Dendritic cell treated with granulocyte-macrophage colony-stimulating factor and Interleukin-4, amounts not matched to agents 40 ng/mL and 50 ng/mL, for 4 days (primary cell): Measurements from ENCODE around the gene JKAMP.
A peak's percentile ranks its signal among the peaks of the same experiment; 100 is the strongest.
"Not testable (repeated sequence)": the region's sequence is repeated elsewhere in the genome, so short reads cannot be mapped to it uniquely, and the experiment has no call there.

Experiments
- H3K27ac Mint-ChIP-seq: one replicate; pipeline ENCODE4 v1.8.0; 2022; ENCODE audit warnings: mild to moderate bottlenecking, mixed read lengths
- H3K27me3 Mint-ChIP-seq: one replicate; pipeline ENCODE4 v1.8.0; 2022; ENCODE audit warnings: mild to moderate bottlenecking, mixed read lengths
- H3K36me3 Mint-ChIP-seq: one replicate; pipeline ENCODE4 v1.8.0; 2022; ENCODE audit warnings: low read depth, mixed read lengths
- H3K4me1 Mint-ChIP-seq: one replicate; pipeline ENCODE4 v1.8.0; 2022; ENCODE audit warnings: low read depth, mixed read lengths
- H3K4me3 Mint-ChIP-seq: one replicate; pipeline ENCODE4 v1.8.0; 2022; ENCODE audit warnings: mild to moderate bottlenecking, moderate library complexity, mixed read lengths
- H3K9me3 Mint-ChIP-seq: one replicate; pipeline ENCODE4 v1.8.0; 2022; ENCODE audit warnings: mixed read lengths
- intact Hi-C: fragments of 100-400 bp; cut with micrococcal nuclease; formaldehyde crosslinking; loops from one replicate; pipeline ENCODE4 v1.15.0; 2022

Gene JKAMP, protein sequence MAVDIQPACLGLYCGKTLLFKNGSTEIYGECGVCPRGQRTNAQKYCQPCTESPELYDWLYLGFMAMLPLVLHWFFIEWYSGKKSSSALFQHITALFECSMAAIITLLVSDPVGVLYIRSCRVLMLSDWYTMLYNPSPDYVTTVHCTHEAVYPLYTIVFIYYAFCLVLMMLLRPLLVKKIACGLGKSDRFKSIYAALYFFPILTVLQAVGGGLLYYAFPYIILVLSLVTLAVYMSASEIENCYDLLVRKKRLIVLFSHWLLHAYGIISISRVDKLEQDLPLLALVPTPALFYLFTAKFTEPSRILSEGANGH

DNA sequence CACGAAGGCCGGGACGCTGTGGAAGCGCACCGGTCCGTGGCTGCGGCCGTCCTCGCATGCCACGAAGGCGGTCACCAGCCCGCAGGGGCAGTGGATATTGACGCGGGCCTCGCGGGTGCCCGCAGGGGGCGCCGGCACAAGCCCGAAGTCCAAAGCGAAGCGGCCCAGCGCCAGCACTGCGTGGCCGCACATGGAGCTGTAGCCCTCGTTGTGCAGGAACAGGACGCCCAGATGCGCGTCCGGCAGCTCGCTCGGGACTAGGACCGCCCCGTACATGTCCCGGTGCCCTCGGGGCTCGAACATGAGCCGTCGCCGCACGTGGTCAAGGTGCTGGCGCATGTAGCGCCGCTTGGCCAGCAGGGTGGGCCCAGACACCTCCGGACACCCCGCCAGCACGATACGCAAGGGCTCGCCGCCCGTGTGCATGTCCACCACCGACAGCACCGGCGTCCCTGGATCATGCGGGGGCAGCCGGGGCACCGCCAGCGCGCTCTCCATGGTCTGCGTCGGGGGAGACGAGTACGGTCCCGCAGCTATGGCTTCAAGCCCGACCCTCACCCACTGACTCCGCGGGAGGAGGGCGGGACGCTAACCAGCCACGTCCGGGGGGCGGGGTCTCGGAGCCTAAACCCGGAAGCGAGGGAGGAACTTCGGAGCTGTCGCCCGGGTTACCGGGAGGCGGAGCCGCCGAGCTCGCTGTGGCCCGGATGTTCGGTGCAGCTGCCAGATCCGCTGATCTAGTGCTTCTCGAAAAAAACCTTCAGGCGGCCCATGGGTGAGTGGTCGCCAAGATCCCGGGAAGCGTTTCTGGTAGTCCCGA is at the start of gene JKAMP, which contains the start of gene L3HYPDH:
Gene JKAMP, plus strand, starts transcription at position 699 of the 820 bp plus-strand sequence. Its CDS starts 73 bp downstream, at position 772.
Gene L3HYPDH, minus strand, starts transcription at position 590 of the 820 bp plus-strand sequence. Its CDS starts 92 bp downstream, at position 498.
- intact Hi-C loops = loop anchor here (5.0 kb wide), 2 partner anchors 98 to 1057 kb away; partner anchors contain the start of genes KIAA0586 and TIMM9
- no peaks in the 10 kb centered on the region for H3K9me3 Mint-ChIP-seq
- H3K4me1 Mint-ChIP-seq = peaks cover 52% of the 10 kb centered on the region
- peaks cover 42% of the 10 kb centered on the region for H3K36me3 Mint-ChIP-seq
- no peaks in the 10 kb centered on the region for H3K27me3 Mint-ChIP-seq
- peak within 1 kb of the TSS; percentile 85 for H3K4me3 Mint-ChIP-seq
- H3K27ac Mint-ChIP-seq = peak within 1 kb of the TSS; percentile 93

GRCh38 chr14:59435101-59435500 is 49.2 kb upstream of the JKAMP start:
- H3K4me1 Mint-ChIP-seq = peaks cover 47% of the 10 kb centered on the region
- no peak overlapping the region for H3K4me3 Mint-ChIP-seq
- no peaks in the 10 kb centered on the region for H3K27me3 Mint-ChIP-seq
- peaks cover 6% of the 10 kb centered on the region for H3K36me3 Mint-ChIP-seq
- no peaks in the 10 kb centered on the region for H3K9me3 Mint-ChIP-seq
- H3K27ac Mint-ChIP-seq = peak overlapping the region; percentile 79
- intact Hi-C loops = no loop called here

DNA sequence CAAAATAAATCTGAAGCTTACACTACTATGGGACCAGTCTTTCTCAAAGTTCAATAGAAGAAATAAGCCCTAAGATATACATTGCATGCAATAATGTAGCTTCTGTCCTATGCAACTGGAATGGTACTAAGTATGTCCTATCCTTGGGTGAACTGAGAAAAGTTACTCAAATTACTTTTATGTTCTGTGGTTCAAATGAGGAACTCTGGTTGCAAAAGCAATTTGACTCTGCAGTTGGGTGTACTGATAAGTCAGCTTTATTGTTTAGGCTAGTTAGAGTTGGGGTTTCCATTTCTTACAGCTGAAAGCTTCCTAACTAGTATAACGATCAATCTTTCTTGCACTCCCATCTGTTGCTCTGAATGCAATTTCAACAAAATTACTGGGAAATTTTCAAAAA is 48.3 kb upstream of the JKAMP start:
- H3K27ac Mint-ChIP-seq = peak overlapping the region; percentile 79
- peaks cover 6% of the 10 kb centered on the region for H3K36me3 Mint-ChIP-seq
- H3K4me3 Mint-ChIP-seq = no peak overlapping the region
- no peaks in the 10 kb centered on the region for H3K27me3 Mint-ChIP-seq
- no peaks in the 10 kb centered on the region for H3K9me3 Mint-ChIP-seq
- peaks cover 54% of the 10 kb centered on the region for H3K4me1 Mint-ChIP-seq
- intact Hi-C loops = no loop called here

GRCh38 chr14:59438195-59438647 is 46.1 kb upstream of the JKAMP start:
- Mint-ChIP-seq H3K36me3 (peaks cover 6% of the 10 kb centered on the region), H3K4me3 (no peak overlapping the region), H3K9me3 (no peaks in the 10 kb centered on the region), H3K27me3 (no peaks in the 10 kb centered on the region), H3K27ac (peak overlapping the region; percentile 48), H3K4me1 (peaks cover 63% of the 10 kb centered on the region)
- intact Hi-C loops = no loop called here

GRCh38 chr14:59439256-59439965 is 44.9 kb upstream of the JKAMP start:
- intact Hi-C loops = no loop called here
- Mint-ChIP-seq H3K9me3 (no peaks in the 10 kb centered on the region), H3K4me3 (no peak overlapping the region), H3K36me3 (no peaks in the 10 kb centered on the region), H3K4me1 (peaks cover 65% of the 10 kb centered on the region), H3K27ac (no peak overlapping the region), H3K27me3 (no peaks in the 10 kb centered on the region)

DNA sequence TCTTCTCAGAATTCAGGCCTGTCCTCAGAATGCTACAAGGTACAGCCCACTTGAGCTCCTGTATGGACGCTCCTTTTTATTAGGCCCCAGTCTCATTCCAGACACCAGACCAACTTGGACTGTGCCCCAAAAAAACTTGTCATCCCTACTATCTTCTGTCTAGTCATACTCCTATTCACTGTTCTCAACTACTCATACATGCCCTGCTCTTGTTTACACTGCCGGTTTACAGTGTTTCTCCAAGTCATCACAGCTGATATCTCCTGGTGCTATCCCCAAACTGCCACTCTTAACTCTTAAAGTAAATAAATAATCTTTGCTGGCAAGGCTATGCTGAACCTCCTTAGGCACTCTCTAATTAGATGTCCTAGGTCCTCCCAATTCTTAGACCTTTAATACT is 35.6 kb upstream of the JKAMP start:
- H3K4me3 Mint-ChIP-seq, H3K27me3 Mint-ChIP-seq, intact Hi-C loops, H3K36me3 Mint-ChIP-seq, H3K27ac Mint-ChIP-seq, H3K9me3 Mint-ChIP-seq, H3K4me1 Mint-ChIP-seq: not testable (repeated sequence)

DNA sequence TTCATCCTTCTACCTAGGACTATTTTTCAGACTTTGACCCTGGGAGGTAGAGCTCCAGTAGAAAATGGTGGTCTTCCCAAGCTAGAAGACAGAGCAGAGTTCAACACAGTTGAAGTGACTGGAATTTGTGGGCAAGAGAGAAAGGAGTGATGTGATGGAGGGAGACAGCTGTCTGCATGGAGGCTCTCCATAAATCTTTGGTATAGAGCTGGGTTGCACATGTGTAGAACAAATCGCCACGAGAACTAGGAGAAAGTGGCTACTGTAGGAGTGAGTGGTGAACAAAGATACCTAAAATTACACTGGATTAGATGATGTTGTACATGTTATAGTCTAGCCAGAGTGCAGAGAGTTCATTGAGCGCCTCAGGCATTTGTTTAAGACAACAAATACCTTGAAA is 33.6 kb upstream of the JKAMP start:
- intact Hi-C loops = no loop called here
- H3K27me3 Mint-ChIP-seq = no peaks in the 10 kb centered on the region
- no peaks in the 10 kb centered on the region for H3K4me1 Mint-ChIP-seq
- no peaks in the 10 kb centered on the region for H3K9me3 Mint-ChIP-seq
- H3K27ac Mint-ChIP-seq = no peak overlapping the region
- peaks cover 11% of the 10 kb centered on the region for H3K36me3 Mint-ChIP-seq
- H3K4me3 Mint-ChIP-seq = no peak overlapping the region

- no peaks in the 10 kb centered on the region for H3K27me3 Mint-ChIP-seq
- peaks cover 2% of the 10 kb centered on the region for H3K9me3 Mint-ChIP-seq
- no peak overlapping the region for H3K27ac Mint-ChIP-seq
- no peaks in the 10 kb centered on the region for H3K4me1 Mint-ChIP-seq
- peaks cover 17% of the 10 kb centered on the region for H3K36me3 Mint-ChIP-seq
- intact Hi-C loops = no loop called here
- H3K4me3 Mint-ChIP-seq = no peak overlapping the region
Observed at GRCh38 chr14:59451849-59452248, 32.5 kb upstream of the JKAMP start.

DNA sequence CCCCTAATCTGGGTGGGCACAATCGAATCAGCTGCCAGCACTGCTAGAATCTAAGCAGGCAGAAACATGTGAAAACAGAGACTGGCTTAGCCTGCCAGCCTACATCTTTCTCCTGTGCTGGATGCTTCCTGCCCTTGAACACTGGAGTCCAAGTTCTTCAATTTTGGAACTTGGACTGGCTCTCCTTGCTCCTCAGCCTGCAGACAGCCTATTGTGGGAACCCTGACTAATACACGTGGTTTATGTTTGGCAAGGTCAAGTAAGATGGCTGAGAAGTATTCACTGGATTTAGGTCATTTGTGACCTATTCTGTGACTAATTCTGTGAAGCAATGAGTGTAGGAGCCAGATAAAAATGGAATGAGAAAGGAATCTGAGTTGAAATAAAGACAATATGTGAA is 30.2 kb upstream of the JKAMP start:
- H3K4me3 Mint-ChIP-seq = no peak overlapping the region
- H3K4me1 Mint-ChIP-seq = no peaks in the 10 kb centered on the region
- H3K27me3 Mint-ChIP-seq = no peaks in the 10 kb centered on the region
- H3K27ac Mint-ChIP-seq = no peak overlapping the region
- peaks cover 13% of the 10 kb centered on the region for H3K9me3 Mint-ChIP-seq
- peaks cover 31% of the 10 kb centered on the region for H3K36me3 Mint-ChIP-seq
- intact Hi-C loops = no loop called here

- intact Hi-C loops = no loop called here
- no peaks in the 10 kb centered on the region for H3K27me3 Mint-ChIP-seq
- H3K4me1 Mint-ChIP-seq = no peaks in the 10 kb centered on the region
- H3K9me3 Mint-ChIP-seq = peaks cover 13% of the 10 kb centered on the region
- no peak overlapping the region for H3K27ac Mint-ChIP-seq
- H3K36me3 Mint-ChIP-seq = peaks cover 31% of the 10 kb centered on the region
- H3K4me3 Mint-ChIP-seq = no peak overlapping the region
Observed at GRCh38 chr14:59455411-59455810, 28.9 kb upstream of the JKAMP start.

DNA sequence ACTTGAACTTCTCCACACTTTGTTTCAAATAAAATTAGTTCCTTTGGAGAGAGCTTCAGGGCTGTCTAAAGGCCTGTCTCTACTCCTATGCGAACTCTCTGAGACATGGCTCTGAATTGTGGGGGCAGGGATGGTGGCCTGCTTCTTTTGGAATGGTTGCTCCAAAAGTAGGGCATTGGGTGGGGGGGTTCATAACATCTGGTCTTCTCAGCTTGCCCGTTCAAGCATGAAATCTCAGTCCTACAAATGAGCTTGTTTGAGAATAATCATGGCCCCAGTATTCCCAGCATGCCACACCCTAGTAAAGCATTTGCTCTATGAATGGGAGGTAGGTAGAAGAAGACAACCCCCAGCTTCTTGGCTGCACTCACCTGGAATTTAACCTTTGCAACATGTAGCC is 25.8 kb upstream of the JKAMP start:
- Mint-ChIP-seq H3K4me3 (no peak overlapping the region), H3K9me3 (peaks cover 13% of the 10 kb centered on the region), H3K27me3 (peaks cover 2% of the 10 kb centered on the region), H3K36me3 (peaks cover 38% of the 10 kb centered on the region), H3K27ac (no peak overlapping the region), H3K4me1 (no peaks in the 10 kb centered on the region)
- intact Hi-C loops = no loop called here

DNA sequence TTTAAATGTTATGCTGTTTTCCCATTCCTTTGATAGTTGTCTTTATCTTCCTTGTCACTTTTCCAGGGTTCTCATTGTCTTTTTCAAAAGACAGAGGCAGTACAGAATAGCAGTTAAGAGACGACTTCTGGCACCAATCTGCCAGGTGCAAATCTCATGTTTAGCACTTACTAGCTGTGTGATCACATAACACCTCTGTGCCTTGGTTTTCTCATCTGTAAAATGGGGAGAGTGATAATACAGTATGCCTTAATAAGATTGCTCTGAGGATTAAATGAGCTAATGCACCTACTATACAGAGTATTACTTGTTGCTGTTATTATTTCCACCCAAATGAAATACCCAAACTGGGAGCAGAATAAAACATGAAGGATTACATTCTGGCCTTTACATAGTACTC is 23.9 kb upstream of the JKAMP start:
- Mint-ChIP-seq H3K36me3 (peaks cover 35% of the 10 kb centered on the region), H3K27ac (no peak overlapping the region), H3K4me1 (peaks cover 10% of the 10 kb centered on the region), H3K4me3 (no peak overlapping the region), H3K9me3 (peaks cover 13% of the 10 kb centered on the region), H3K27me3 (peaks cover 18% of the 10 kb centered on the region)
- intact Hi-C loops = no loop called here

GRCh38 chr14:59461891-59462290 is 22.4 kb upstream of the JKAMP start:
- peaks cover 26% of the 10 kb centered on the region for H3K27me3 Mint-ChIP-seq
- no peak overlapping the region for H3K27ac Mint-ChIP-seq
- intact Hi-C loops = no loop called here
- H3K4me1 Mint-ChIP-seq = peaks cover 10% of the 10 kb centered on the region
- no peak overlapping the region for H3K4me3 Mint-ChIP-seq
- peaks cover 10% of the 10 kb centered on the region for H3K9me3 Mint-ChIP-seq
- H3K36me3 Mint-ChIP-seq = peaks cover 31% of the 10 kb centered on the region
